GM06990 (cell line): ENCODE results near the gene ZNF436.
"Not testable (repeated sequence)": the region's sequence is repeated elsewhere in the genome, so short reads cannot be mapped to it uniquely, and the experiment has no call there.

Experiments used
- DNase-seq: peaks from one replicate; pipeline ENCODE4 v3.0.0-alpha.2; 2011; ENCODE audit not compliant: insufficient read length; ENCODE audit errors: extremely low read depth
- H3K27me3 ChIP-seq: replicated peaks from 2 replicates; pipeline ENCODE4 v1.6.0; 2011; ENCODE audit warnings: low read length; ENCODE audit not compliant: control insufficient read depth, insufficient read depth
- H3K36me3 ChIP-seq: 2 replicates; pipeline ENCODE4 v1.5.1; 2011; ENCODE audit warnings: low read length; ENCODE audit not compliant: control insufficient read depth, insufficient read depth
- H3K4me3 ChIP-seq: replicated peaks from 2 replicates; pipeline ENCODE4 v1.5.1; 2011; ENCODE audit warnings: low read depth, mild to moderate bottlenecking, control low read depth, low read length
- CTCF ChIP-seq: IDR thresholded peaks from 2 replicates; pipeline ENCODE4 v1.5.1; 2011; ENCODE audit warnings: low read length, control low read depth, mild to moderate bottlenecking, inconsistent platforms; ENCODE audit not compliant: insufficient read depth, poor library complexity, severe bottlenecking

The ZNF436 gene

GRCh38 chr1:23383577-23384311 lies 14.1 kb upstream of the ZNF436 start:
- no peak for TF ChIP-seq CTCF
- Histone ChIP-seq H3K4me3 (no peak overlapping the region), H3K27me3 (peaks cover 1% of the 10 kb centered on the region), H3K36me3 (no peaks in the 10 kb centered on the region)
- DNase-seq = no peak

- H3K36me3 ChIP-seq = no peaks in the 10 kb centered on the region
- no peaks in the 10 kb centered on the region; the same call in 1 of the 2 replicates for H3K27me3 ChIP-seq
- TF ChIP-seq CTCF = no peak
- no peak overlapping the region for H3K4me3 ChIP-seq
- no peak for DNase-seq
Measured at GRCh38 chr1:23381233-23381885, 11.7 kb upstream of the ZNF436 start.

GRCh38 chr1:23380719-23381118 lies 11.1 kb upstream of the ZNF436 start:
- TF ChIP-seq CTCF = no peak
- no peak for DNase-seq
- Histone ChIP-seq H3K27me3 (no peaks in the 10 kb centered on the region; the same call in 1 of the 2 replicates), H3K4me3 (no peak overlapping the region), H3K36me3 (no peaks in the 10 kb centered on the region)

- H3K27me3 ChIP-seq, DNase-seq, H3K36me3 ChIP-seq, H3K4me3 ChIP-seq: not testable (repeated sequence)
Measured at GRCh38 chr1:23380236-23380635, 10.6 kb upstream of the ZNF436 start.

GRCh38 chr1:23376890-23377811 lies 7.5 kb upstream of the ZNF436 start:
- no peak for DNase-seq
- no peaks in the 10 kb centered on the region for H3K27me3 ChIP-seq
- no peaks in the 10 kb centered on the region for H3K36me3 ChIP-seq
- no peak for TF ChIP-seq CTCF
- no peak overlapping the region for H3K4me3 ChIP-seq

- not testable (repeated sequence) for H3K4me3 ChIP-seq, H3K27me3 ChIP-seq, H3K36me3 ChIP-seq, DNase-seq
Measured at GRCh38 chr1:23374079-23374735, 4.6 kb upstream of the ZNF436 start.
